SK-N-SH (cell line): ENCODE measurements around the gene SLC28A3.

ENCODE experiments used
- CTCF ChIP-seq: fragments of 200-600 bp; sonication (generic); IDR thresholded peaks from 2 replicates; pipeline ENCODE4 v1.6.1; 2017; ENCODE audit warnings: antibody characterized with exemption, mild to moderate bottlenecking, moderate library complexity
- EZH2phosphoT487 ChIP-seq: fragments of 200-600 bp; sonication (generic); IDR thresholded peaks from 2 replicates; pipeline ENCODE4 v1.6.1; 2017; ENCODE audit warnings: low read depth, mixed run types, mild to moderate bottlenecking, antibody characterized with exemption, moderate library complexity, borderline replicate concordance
- MAX ChIP-seq: IDR thresholded peaks from 2 replicates; pipeline ENCODE4 v1.4.0; 2012; ENCODE audit warnings: low read depth

DNA sequence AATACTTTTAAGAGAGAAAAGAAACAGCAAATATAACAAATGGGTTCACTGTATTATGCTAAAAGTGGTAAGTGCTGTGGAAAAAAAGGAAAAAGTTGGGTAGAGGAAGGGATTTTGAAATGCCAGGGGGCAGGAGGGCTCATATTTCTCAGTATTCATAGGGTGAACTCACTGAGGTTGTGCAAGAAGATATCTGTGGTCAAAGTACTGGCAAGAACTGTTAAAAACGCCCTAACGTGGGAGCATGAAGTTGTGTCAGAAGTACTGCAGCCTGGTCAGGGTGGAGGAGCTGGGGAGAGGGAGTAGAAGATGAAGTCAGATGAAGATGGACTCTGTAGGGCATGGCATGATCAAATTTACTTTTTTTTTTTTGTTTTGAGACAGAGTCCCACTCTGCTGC lies 31.2 kb upstream of the SLC28A3 start:
- TF ChIP-seq CTCF (no peak), EZH2phosphoT487 (no peak), MAX (no peak)
